CD14-positive monocyte (primary cell): Measurements from ENCODE around the gene SPINK6. TPM values are rescaled to one million over a fixed set of nuclear protein-coding genes. Genes with fewer than 3 reads are reported as not detected.

Experiments
- DNase-seq, 3 donors: peaks; one replicate each; pipeline ENCODE4 v3.0.0-alpha.2; 2011 to 2022
- H2AFZ ChIP-seq: 2 replicates; pipeline ENCODE4 v1.6.0; 2012; ENCODE audit warnings: mild to moderate bottlenecking, low read depth, low read length, inconsistent platforms; ENCODE audit not compliant: insufficient read depth, poor library complexity, severe bottlenecking
- H3K27ac ChIP-seq, 2 donors: 1 replicate in 1 of 2; 2 replicates in 1 of 2; pipeline ENCODE4 v1.5.1; 2012 to 2013; ENCODE audit warnings: low read length in 2 of 2, control low read depth in 1 of 2, inconsistent platforms in 1 of 2, low read depth in 1 of 2, mild to moderate bottlenecking in 1 of 2
- H3K27me3 ChIP-seq, 2 donors: one replicate each; pipeline versions ENCODE4 v1.6.0 to v1.6.1; 2011 to 2013; ENCODE audit warnings: low read length in 2 of 2; ENCODE audit not compliant: control insufficient read depth in 2 of 2, insufficient read depth in 2 of 2
- H3K36me3 ChIP-seq, 2 donors: replicated peaks in 1 of 2; 1 replicate in 1 of 2; 2 replicates in 1 of 2; pipeline versions ENCODE4 v1.5.1 to v1.6.1; 2012 to 2013; ENCODE audit warnings: low read length in 2 of 2, control low read depth in 1 of 2, inconsistent platforms in 1 of 2, mild to moderate bottlenecking in 1 of 2; ENCODE audit not compliant: insufficient read depth in 2 of 2, control insufficient read depth in 1 of 2
- H3K4me1 ChIP-seq, 2 donors: 1 replicate in 1 of 2; 2 replicates in 1 of 2; pipeline versions ENCODE4 v1.5.1 to v1.6.1; 2012 to 2013; ENCODE audit warnings: low read length in 2 of 2, control low read depth in 1 of 2, inconsistent platforms in 1 of 2, mild to moderate bottlenecking in 1 of 2, moderate library complexity in 1 of 2; ENCODE audit not compliant: insufficient read depth in 2 of 2, control insufficient read depth in 1 of 2
- H3K4me2 ChIP-seq: replicated peaks from 2 replicates; pipeline ENCODE3; 2012; ENCODE audit warnings: low read length, moderate library complexity, mild to moderate bottlenecking; ENCODE audit not compliant: poor library complexity, severe bottlenecking; ENCODE audit errors: extremely low read depth
- H3K4me3 ChIP-seq, 3 experiments: fragments of 200-600 bp in 1 of 3; sonication (generic) in 1 of 3; replicated peaks in 1 of 3; 1 replicate in 2 of 3; 2 replicates in 1 of 3; pipeline ENCODE4 v1.5.1; 2011 to 2013; ENCODE audit warnings: low read length in 3 of 3, mild to moderate bottlenecking in 3 of 3, control low read depth in 2 of 3, low read depth in 2 of 3, inconsistent platforms in 1 of 3, moderate library complexity in 1 of 3
- H3K79me2 ChIP-seq: 2 replicates; pipeline ENCODE4 v1.6.0; 2012; ENCODE audit warnings: mild to moderate bottlenecking, control low read depth, inconsistent platforms, low read length, moderate library complexity; ENCODE audit not compliant: insufficient read depth
- H3K9ac ChIP-seq: 2 replicates; pipeline ENCODE4 v1.6.0; 2017; ENCODE audit warnings: low read length, mild to moderate bottlenecking; ENCODE audit not compliant: insufficient read depth, poor library complexity, severe bottlenecking
- H3K9me3 ChIP-seq, 2 donors: replicated peaks in 1 of 2; 1 replicate in 1 of 2; 2 replicates in 1 of 2; pipeline versions ENCODE4 v1.5.1 to v1.6.1; 2012 to 2013; ENCODE audit warnings: low read length in 2 of 2, control low read depth in 1 of 2; ENCODE audit not compliant: control insufficient read depth in 1 of 2, insufficient read depth in 1 of 2
- H4K20me1 ChIP-seq: 2 replicates; pipeline ENCODE4 v1.6.0; 2012; ENCODE audit warnings: mild to moderate bottlenecking, low read length, control low read depth, moderate library complexity; ENCODE audit not compliant: insufficient read depth
- H3K27ac Mint-ChIP-seq, 7 donors: one replicate each; pipeline ENCODE4 v1.8.0; 2020; ENCODE audit warnings: mild to moderate bottlenecking in 7 of 7, mixed read lengths in 7 of 7, moderate library complexity in 6 of 7, inconsistent platforms in 2 of 7
- H3K27me3 Mint-ChIP-seq, 3 donors: one replicate each; pipeline ENCODE4 v1.8.0; 2021 to 2022; ENCODE audit warnings: low read depth in 3 of 3, mild to moderate bottlenecking in 3 of 3, mixed read lengths in 3 of 3, moderate library complexity in 3 of 3, inconsistent platforms in 1 of 3
- H3K36me3 Mint-ChIP-seq, 2 donors: one replicate each; pipeline ENCODE4 v1.8.0; 2020; ENCODE audit warnings: mixed read lengths in 2 of 2, inconsistent platforms in 1 of 2, mild to moderate bottlenecking in 1 of 2
- H3K4me1 Mint-ChIP-seq: one replicate; pipeline ENCODE4 v1.8.0; 2020; ENCODE audit warnings: mild to moderate bottlenecking, mixed read lengths
- H3K4me3 Mint-ChIP-seq, 2 donors: one replicate each; pipeline ENCODE4 v1.8.0; 2020; ENCODE audit warnings: mild to moderate bottlenecking in 2 of 2, mixed read lengths in 2 of 2, moderate library complexity in 1 of 2
- H3K9me3 Mint-ChIP-seq, 7 donors: one replicate each; pipeline ENCODE4 v1.8.0; 2020 to 2022; ENCODE audit warnings: mixed read lengths in 7 of 7, mild to moderate bottlenecking in 6 of 7, moderate library complexity in 6 of 7, inconsistent platforms in 2 of 7
- WGBS: methylation state at CpG from one replicate; pipeline ENCODE4 v1.1.5; 2013; ENCODE audit warnings: missing lambda C conversion rate; ENCODE audit not compliant: insufficient coverage; 5-methylcytosine and 5-hydroxymethylcytosine counted together
- intact Hi-C, 2 donors: fragments of 100-400 bp; cut with micrococcal nuclease; formaldehyde crosslinking; loops; one replicate each; pipeline versions ENCODE4 v1.15.0 to v1.15.1; 2023
- polyA plus RNA-seq, 3 donors: library from polyadenylated mRNA; depleted of rRNA in 1 of 3; unstranded in 2 of 3; stranded (reverse) in 1 of 3; fragments of 300-500 nt in 2 of 3; fragments of >200 nt in 1 of 3; fragmentation: Illumina TruSeq in 2 of 3; gene quantifications; 1 replicate in 2 of 3; 2 replicates in 1 of 3; pipeline ENCODE4 v1.2.3, GENCODE V29; 2012 to 2021
- TF ChIP-seq, protein P1 (sequence below): fragments of 200-600 bp; IDR thresholded peaks from one replicate; pipeline ENCODE4 v1.8.0; 2022; ENCODE audit warnings: antibody characterized with exemption, mild to moderate bottlenecking

SPINK6 gene
- polyA plus RNA-seq, 3 donors = not detected

DNA sequence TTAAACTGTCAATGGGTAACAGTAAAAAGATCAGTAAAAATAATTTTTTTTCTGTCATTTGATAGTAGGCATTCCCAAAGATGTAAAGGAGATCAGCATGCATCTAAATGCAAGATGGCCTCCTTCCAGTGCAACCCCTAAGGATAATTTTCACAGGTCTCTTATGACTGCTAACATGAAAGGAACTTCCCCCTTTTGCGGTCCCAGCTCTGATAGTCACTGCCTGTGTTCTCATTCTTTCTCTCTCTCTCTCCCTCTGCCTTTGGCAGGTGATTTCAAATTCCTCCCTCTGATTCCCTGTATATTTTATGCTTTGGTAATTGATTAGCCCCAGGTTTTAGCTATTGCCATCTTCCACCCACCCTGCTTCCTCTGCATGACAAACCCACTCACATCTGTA, 25.6 kb upstream of the SPINK6 start:
- Histone ChIP-seq H3K79me2 (no peaks in the 10 kb centered on the region), H3K4me3 (no peak overlapping the region), H3K36me3 (no peaks in the 10 kb centered on the region), H3K27ac (no peak overlapping the region), H3K27me3 (no peaks in the 10 kb centered on the region), H3K4me2 (no peak overlapping the region), H3K9ac (no peak overlapping the region), H3K4me1 (no peaks in the 10 kb centered on the region), H2AFZ (no peak overlapping the region), H3K9me3 (no peaks in the 10 kb centered on the region), H4K20me1 (no peaks in the 10 kb centered on the region)
- intact Hi-C loops = loop anchor here (5.0 to 10.0 kb wide), 3 partner anchors 198 to 555 kb away; no protein-coding TSS in a partner anchor
- Mint-ChIP-seq H3K36me3 (no peaks in the 10 kb centered on the region), H3K9me3 (no peaks in the 10 kb centered on the region), H3K4me3 (no peak overlapping the region), H3K4me1 (peaks cover 2% of the 10 kb centered on the region), H3K27ac (no peak overlapping the region), H3K27me3 (peaks cover 1 to 8% (median 6%) of the 10 kb centered on the region in 3 donors)
- no CpG with 5 or more reads among the region's 1 CpG for WGBS
- no peak for DNase-seq
- TF ChIP-seq, protein P1, sequence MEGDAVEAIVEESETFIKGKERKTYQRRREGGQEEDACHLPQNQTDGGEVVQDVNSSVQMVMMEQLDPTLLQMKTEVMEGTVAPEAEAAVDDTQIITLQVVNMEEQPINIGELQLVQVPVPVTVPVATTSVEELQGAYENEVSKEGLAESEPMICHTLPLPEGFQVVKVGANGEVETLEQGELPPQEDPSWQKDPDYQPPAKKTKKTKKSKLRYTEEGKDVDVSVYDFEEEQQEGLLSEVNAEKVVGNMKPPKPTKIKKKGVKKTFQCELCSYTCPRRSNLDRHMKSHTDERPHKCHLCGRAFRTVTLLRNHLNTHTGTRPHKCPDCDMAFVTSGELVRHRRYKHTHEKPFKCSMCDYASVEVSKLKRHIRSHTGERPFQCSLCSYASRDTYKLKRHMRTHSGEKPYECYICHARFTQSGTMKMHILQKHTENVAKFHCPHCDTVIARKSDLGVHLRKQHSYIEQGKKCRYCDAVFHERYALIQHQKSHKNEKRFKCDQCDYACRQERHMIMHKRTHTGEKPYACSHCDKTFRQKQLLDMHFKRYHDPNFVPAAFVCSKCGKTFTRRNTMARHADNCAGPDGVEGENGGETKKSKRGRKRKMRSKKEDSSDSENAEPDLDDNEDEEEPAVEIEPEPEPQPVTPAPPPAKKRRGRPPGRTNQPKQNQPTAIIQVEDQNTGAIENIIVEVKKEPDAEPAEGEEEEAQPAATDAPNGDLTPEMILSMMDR = no peak

DNA sequence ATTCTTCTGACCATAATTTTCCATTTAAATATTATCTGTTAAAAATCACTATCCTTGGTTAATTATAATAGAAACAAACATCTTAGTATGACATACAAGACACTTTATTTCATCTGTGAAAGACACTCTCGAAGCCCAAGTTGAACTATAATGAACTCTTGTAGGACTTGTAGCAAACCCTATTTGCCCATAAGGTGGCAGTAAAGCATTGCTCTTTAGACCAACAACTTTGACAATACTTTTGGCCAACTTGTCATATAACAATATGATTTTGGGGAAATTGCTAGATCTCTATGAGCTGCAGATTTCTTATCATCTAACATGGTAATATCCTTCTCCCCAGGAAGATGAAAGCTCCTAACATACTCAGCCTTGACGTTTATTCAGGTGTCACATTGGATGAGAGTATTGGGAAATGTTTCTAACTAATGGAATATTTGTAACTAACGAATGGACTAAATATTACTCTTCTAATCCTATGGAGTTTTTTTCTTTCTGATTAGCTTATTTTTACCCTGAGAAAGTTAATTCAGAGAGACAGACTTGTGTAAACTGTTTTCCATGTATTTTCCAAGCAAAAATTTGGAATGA, 23.5 kb upstream of the SPINK6 start:
- intact Hi-C loops = loop anchor here (5.0 to 10.0 kb wide), 3 partner anchors 195 to 553 kb away; no protein-coding TSS in a partner anchor
- Histone ChIP-seq H3K4me3 (no peak overlapping the region), H3K27ac (no peak overlapping the region), H3K79me2 (no peaks in the 10 kb centered on the region), H3K4me2 (no peak overlapping the region), H3K9ac (no peak overlapping the region), H3K4me1 (no peaks in the 10 kb centered on the region), H2AFZ (no peak overlapping the region), H3K9me3 (no peaks in the 10 kb centered on the region), H3K27me3 (no peaks in the 10 kb centered on the region), H4K20me1 (no peaks in the 10 kb centered on the region), H3K36me3 (no peaks in the 10 kb centered on the region)
- H3K36me3 Mint-ChIP-seq = no peaks in the 10 kb centered on the region
- peaks cover 1 to 5% (median 2%) of the 10 kb centered on the region in 3 donors for H3K27me3 Mint-ChIP-seq
- H3K27ac Mint-ChIP-seq = no peak overlapping the region
- peaks cover 2% of the 10 kb centered on the region for H3K4me1 Mint-ChIP-seq
- TF ChIP-seq, protein P1 = peak; percentile 83
- WGBS = no CpG with 5 or more reads among the region's 3 CpGs
- no peak overlapping the region for H3K4me3 Mint-ChIP-seq
- H3K9me3 Mint-ChIP-seq = no peaks in the 10 kb centered on the region
- DNase-seq = peak; percentile 62 to 81 (median 77)
